Endothelial cell of umbilical vein (primary cell): ENCODE measurements around the gene KRCC1.

Source experiments
- CTCF ChIP-seq, 2 donors: IDR thresholded peaks; 1 replicate in 1 of 2; 2 replicates in 1 of 2; pipeline ENCODE4 v1.5.1; 2011; ENCODE audit warnings: low read length in 2 of 2, mild to moderate bottlenecking in 2 of 2, moderate library complexity in 2 of 2, control low read depth in 1 of 2, inconsistent platforms in 1 of 2, low read depth in 1 of 2; ENCODE audit not compliant: insufficient read depth in 1 of 2; ENCODE audit errors: extremely low read depth in 1 of 2
- EZH2 ChIP-seq: IDR thresholded peaks from 2 replicates; pipeline ENCODE4 v1.6.1; 2012; ENCODE audit warnings: borderline replicate concordance, low read depth, mild to moderate bottlenecking, moderate library complexity, low read length, inconsistent platforms; ENCODE audit not compliant: severe bottlenecking
- FOS ChIP-seq: IDR thresholded peaks from 2 replicates; pipeline ENCODE4 v1.6.1; 2011; ENCODE audit warnings: mild to moderate bottlenecking, low read length, moderate library complexity, borderline replicate concordance; ENCODE audit not compliant: insufficient read depth
- JUN ChIP-seq: IDR thresholded peaks from 2 replicates; pipeline ENCODE4 v1.6.1; 2011; ENCODE audit warnings: borderline replicate concordance, low read depth; ENCODE audit not compliant: insufficient read length, insufficient read depth
- POLR2A ChIP-seq: IDR thresholded peaks from 2 replicates; pipeline ENCODE4 v1.6.1; 2012; ENCODE audit warnings: low read depth, mild to moderate bottlenecking, control low read depth, low read length
- POLR2AphosphoS5 ChIP-seq: IDR thresholded peaks from 2 replicates; pipeline ENCODE4 v1.6.1; 2012; ENCODE audit warnings: low read depth, mild to moderate bottlenecking, control low read depth, low read length, moderate library complexity; ENCODE audit not compliant: insufficient read depth

DNA sequence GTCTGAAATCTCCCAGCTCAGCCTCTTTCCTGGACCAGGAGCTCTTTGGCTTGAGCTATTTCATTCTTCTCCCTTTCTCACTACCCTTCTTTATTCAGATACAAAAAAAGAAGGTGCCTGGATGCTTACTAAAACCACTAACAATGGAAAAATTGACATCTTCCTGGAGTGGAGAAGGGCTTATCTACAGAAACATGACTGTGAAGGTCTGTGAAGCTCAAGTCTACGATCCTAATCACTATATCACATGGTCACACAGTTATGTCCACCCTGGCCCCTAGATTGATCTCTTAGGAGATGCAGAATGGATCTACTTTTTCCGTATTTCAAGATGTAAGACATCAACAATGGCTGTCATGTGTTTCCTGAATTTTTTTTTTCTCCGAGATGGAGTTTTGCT lies 5.7 kb upstream of the KRCC1 start:
- no peak for TF ChIP-seq CTCF (IDR thresholded peaks at IDR 0.05; ENCODE audit: extremely low read depth in 1 of 2, insufficient read depth in 1 of 2, low read depth in 1 of 2, low read length in 2 of 2)
- no peak for TF ChIP-seq POLR2AphosphoS5
- no peak for TF ChIP-seq JUN
- TF ChIP-seq POLR2A = no peak
- TF ChIP-seq EZH2 = no peak
- no peak for TF ChIP-seq FOS
